Stomach (tissue), 4 donors: ENCODE measurements around the gene DHRSX.

Experiments
- CTCF ChIP-seq, 7 experiments: fragments of 450-650 bp in 4 of 7; fragments of 200-600 bp in 3 of 7; sonication (generic) in 3 of 7; IDR thresholded peaks; one replicate each; pipeline ENCODE4 v1.5.1; 2016 to 2019; ENCODE audit warnings: antibody characterized with exemption in 7 of 7, control low read depth in 2 of 7, mild to moderate bottlenecking in 1 of 7
- EP300 ChIP-seq: sonication (generic); formaldehyde crosslinking; IDR thresholded peaks from one replicate; pipeline ENCODE4 v1.6.1; 2017; ENCODE audit warnings: antibody characterized with exemption
- POLR2A ChIP-seq, 4 donors: fragments of 450-650 bp; IDR thresholded peaks; one replicate each; pipeline ENCODE4 v1.6.1; 2016; ENCODE audit warnings: antibody characterized with exemption in 4 of 4, control low read depth in 2 of 4, mild to moderate bottlenecking in 1 of 4, moderate library complexity in 1 of 4
- POLR2AphosphoS5 ChIP-seq, 3 donors: sonication (generic); formaldehyde crosslinking; IDR thresholded peaks; one replicate each; pipeline ENCODE4 v1.6.1; 2016; ENCODE audit warnings: antibody characterized with exemption in 3 of 3

DNA sequence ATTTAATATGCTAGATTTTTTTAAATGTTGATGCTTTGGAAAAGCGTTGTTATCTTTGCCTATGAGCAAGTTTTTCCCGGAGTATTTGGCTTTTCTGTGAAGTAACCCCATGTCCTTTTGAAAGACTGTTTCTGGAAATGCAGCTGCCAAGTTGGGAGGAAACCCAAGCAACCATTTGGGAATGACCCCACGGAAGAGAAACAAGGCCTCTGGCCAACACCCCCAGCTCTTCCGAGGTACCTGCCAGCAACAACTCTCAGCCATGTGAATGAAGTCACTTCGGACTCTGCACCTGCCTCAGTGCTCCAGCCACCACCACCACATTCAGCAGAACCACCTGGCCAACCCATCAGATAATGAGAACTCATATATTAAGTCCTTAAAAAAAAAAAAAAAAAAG lies 36.2 kb upstream of the DHRSX start:
- TF ChIP-seq CTCF (IDR thresholded peaks at IDR 0.05): no peak
- no peak for TF ChIP-seq EP300
- no peak for TF ChIP-seq POLR2A (IDR thresholded peaks at IDR 0.05)
- no peak for TF ChIP-seq POLR2AphosphoS5 (IDR thresholded peaks at IDR 0.05)
